NK-92 treated with Interleukin-12 subunit alpha and Interleukin-12 subunit beta, amount 100 ng/mL, for 24 hours (cell line): ENCODE results near the gene GNAL.

Experiments used
- DNase-seq: peaks from one replicate; lab custom pipeline; 2025; lab: John Stamatoyannopoulos, UW

GNAL gene

DNA sequence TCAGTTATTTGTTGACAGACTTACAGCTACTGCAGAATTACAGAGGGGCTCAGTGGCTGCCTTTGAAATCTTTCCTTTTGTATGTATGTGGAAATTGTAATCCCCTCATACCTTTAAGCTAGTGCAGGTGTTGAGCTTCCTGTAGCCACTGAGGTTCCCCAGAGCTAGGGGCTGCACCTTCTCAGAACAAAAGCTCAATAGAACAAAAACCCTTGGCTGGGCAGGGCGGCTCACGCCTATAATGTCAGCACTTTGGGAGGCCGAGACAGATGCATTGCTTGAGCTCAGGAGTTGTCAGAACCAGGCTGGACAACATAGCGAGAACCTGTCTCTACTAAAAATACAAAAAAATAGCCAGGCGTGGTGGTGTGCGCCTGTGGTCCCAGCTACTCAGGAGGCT lies 120.8 kb downstream of the GNAL start:
- no peak for DNase-seq

DNA sequence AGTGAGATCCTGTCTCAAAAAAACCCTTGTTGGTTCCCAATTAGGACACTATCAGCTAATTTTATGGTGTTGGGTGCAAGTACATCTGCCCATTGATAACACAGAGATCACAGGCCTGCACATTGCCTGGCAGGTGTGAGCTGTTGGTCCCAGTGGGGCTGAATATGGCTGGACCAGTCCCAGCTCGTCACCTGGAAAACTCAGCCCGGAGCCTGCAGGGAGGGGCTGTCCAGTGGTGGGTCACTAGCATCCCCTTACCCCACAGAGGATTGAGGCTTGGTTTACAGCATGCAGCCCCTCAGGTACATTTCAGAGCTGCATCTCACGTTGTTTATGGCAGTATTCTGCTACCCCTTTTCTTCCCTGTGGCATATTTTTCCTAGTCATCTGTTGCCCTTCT lies 121.3 kb downstream of the GNAL start:
- no peak for DNase-seq

GRCh38 chr18:11811009-11811408 lies 121.9 kb downstream of the GNAL start:
- no peak for DNase-seq

DNA sequence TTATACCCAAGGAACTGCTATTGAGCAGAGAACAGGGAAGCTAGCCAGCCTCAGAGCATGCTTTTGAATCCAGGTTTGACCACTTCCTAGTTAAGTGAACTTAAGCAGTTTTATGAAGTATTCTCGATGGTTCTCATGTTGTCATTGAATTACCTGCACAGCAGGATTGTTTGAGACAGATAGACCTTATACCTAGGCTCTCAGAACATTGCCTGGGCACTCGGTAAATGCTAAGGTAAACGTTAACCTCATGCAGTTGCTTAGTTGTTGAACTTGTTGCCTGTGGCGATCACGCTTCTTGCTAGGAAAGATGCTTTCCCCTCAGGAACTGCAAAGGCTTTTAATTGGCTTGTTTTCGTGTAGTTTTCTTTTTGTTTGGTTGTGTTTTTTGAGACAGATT lies 128.2 kb downstream of the GNAL start:
- DNase-seq: no peak

- DNase-seq: no peak
Measured at GRCh38 chr18:11818486-11819203, 129.6 kb downstream of the GNAL start.

GRCh38 chr18:11819938-11820337 lies 130.9 kb downstream of the GNAL start:
- no peak for DNase-seq

- no peak for DNase-seq
Measured at GRCh38 chr18:11820697-11821096, 131.6 kb downstream of the GNAL start.

GRCh38 chr18:11821208-11821607 lies 132.1 kb downstream of the GNAL start:
- no peak for DNase-seq

GRCh38 chr18:11821643-11822237 lies 132.7 kb downstream of the GNAL start:
- no peak for DNase-seq

GRCh38 chr18:11823545-11823944 lies 134.5 kb downstream of the GNAL start:
- no peak for DNase-seq

DNA sequence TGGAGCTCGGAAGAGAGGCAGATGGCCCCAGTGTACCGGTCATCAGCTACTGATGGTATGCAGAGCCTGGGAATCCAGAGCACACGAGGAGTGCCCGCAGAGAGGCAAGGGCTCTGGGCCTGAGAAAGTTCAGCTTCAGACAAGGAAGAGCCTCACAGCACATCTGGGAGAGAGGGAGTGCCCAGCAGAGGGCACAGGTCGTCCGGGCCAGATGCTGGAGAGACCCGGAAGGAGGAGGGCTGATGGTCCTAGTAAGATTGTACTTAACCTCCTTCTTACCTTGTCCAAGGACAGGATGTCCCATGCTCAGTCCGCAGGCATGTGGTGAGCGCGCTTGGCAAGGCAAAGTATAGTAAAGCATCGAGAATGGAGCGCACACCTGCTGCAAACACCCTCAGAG lies 137.8 kb downstream of the GNAL start:
- DNase-seq: no peak

DNA sequence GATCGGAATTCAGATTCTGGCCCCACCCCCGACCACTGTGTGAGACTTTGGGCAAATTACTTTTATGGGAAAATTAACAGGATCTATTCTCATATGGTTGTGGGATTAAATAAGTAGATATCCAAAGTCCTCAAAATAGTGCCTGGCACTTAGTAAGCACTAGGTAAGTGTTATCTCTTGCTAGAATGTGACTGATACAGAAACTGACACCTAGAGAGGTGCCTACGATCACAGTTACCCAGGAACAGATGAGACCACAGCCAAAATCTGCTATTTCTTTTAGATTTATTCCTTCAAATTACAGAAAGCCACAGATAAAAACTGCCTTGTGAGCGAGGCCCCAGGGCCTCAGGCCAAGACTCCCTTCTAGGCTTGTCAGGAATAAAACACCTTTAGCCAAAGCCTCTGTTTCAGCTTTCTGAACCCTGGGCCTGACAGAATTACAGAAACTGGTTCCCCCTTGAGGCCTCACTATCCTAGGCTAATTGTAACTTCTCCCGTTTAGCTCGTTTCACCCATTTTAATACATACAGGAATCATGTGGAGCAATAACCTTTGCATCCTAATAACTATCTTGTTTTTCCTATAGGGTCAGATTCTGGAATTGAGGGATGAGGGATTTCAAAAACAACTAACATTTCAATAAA lies 139.8 kb downstream of the GNAL start:
- DNase-seq: no peak

- no peak for DNase-seq
Measured at GRCh38 chr18:11830585-11830984, 141.5 kb downstream of the GNAL start.

GRCh38 chr18:11831921-11832320 lies 142.9 kb downstream of the GNAL start:
- DNase-seq: no peak

DNA sequence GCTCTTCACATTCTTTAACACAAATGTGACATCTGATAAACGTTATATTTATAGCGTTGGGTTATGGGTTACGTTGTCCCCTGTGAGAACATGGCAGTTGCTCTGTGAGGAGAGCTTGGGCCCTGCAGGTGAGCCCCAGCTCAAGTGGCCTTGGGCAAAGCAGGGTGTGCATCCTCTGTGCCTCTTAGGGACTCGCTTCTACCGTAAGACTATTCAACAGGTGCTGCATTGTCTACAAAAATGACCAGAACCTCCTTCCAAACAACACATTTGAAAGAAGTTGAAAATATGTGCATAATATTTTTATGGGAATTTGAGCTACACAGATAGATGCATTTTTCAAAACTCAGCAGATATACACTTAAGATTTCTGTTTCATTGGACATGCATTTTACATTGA lies 145.7 kb downstream of the GNAL start:
- no peak for DNase-seq

DNA sequence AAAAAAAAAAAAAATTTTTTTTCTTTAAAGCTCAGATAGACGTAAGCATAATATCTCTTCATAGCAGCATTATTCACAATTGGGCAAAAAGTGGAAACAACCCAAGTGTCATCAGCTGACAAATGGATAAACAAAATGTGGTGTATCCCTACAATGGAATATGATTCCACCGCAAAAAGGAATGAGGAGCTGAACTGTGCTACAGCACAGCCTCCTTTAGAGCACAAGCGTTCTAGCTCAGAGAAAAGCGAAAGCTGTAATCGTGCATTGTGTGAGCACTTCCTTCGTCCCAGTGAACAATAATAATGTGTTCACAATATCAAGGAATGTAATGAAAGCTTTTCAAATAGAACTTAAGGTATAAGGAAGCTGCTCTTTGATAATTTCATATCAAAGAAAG lies 150.5 kb downstream of the GNAL start:
- DNase-seq: no peak

DNA sequence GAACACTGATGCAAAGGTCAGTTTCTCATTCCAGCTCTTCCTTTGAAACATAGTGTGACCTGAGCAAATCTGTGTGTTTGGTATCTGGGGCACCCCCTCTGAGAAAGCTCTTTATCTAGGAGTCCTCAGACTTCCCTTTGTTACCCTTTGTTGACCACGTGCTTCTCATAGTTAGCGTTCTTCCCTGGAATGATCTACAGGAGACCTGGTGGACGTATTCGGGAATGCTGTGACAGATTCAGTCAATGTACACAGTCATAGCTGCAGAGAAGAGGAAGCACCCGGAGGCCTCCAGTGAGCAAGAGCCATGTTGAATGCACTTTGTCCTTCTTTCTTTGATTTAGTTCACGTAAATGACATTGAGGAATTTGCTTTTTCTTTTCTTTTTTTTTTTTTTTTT lies 151.4 kb downstream of the GNAL start:
- no peak for DNase-seq

GRCh38 chr18:11842562-11842961 lies 153.5 kb downstream of the GNAL start:
- no peak for DNase-seq

DNA sequence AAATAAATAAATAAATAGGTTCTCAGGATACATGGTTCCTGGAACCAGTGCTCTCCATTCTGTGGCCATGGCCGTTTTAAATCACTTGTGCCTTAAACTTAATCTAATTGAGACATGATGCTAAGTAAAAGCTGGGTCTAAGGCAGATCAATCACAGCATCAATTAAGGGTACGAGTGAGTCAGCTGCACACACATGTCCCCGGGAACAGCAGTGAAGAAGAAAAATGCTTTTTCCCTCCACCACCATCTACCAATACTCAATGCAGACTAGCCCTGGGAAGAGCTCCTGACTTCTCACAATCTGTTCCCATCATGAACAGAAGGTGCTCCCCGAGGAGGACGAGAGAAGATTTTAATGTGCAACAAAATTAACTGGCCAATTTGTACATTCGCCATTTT lies 155.4 kb downstream of the GNAL start:
- DNase-seq: no peak

DNA sequence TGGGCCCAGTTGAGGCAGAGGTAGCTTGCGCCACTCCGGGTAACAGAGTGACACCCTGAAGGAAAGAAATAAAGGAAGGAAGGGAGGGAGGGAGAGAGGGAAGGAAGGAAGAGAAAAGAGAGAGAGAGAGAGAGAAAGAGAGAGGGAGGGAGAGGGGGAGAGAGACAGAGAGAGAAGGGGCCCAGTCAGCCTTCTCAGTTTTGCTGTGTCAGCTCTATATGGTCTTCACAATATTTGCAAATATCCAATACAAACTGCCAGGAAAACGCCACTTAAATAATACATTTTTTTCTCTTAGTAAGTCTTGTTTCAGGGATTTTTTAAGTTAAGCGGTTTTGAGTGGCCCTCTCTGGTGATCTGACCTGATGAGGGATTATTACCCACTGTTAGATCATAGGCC lies 156.6 kb downstream of the GNAL start:
- no peak for DNase-seq

- no peak for DNase-seq
Measured at GRCh38 chr18:11847811-11848210, 158.7 kb downstream of the GNAL start.

DNA sequence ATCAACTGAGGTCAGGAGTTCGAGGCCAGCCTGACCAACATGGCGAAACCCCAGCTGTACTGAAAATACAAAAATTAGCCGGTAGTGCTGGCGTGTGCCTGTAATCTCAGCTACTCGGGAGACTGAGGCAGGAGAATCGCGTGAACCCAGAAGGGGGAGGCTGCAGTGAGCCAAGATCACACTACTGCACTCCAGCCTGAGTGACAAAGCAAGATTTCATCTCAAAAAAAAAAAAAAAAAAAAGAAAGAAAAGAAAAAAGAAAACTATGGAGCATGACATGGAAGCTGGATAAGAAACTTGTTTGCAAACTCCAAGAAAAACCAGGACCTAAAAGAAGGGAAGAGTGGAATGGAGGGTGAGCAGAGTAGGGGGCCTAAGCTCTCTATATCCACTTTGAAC lies 160.2 kb downstream of the GNAL start:
- DNase-seq: no peak

DNA sequence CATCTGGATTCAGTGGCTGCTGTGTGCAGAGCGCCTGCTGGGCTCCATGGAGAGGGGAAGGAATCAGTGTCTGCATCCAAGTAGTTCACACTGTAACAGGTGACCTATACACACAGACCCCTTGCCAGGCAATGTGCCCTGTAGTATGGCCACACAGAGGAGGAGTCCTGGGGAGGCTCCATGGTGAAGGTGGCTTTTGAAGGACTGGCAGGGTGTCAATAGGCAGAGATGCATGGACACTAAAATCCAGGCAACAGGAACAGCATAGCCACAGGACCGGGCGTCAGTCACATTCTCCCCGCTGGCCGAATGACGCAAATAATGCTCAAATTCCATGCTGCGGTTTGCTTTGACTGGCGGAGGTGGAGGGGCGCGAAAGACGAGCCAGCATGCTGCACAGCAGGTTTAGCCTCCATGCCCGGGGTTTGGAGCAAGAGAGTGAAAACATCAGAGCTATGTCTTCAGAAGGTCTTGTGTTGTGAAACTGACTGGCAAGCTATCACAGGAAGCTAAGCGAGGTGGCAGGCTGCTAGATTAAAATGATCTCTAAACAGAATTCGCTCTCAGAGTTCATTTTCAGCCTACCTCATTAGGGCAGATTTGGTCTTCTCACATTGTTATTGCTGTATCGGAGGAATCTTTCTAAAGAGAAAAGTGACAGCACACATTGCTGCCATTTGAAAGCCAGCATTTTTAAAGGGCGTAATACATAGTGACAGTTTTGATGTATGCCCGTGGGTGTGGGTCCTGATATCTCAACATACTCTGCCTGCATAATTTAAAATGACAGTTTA lies 161.0 kb downstream of the GNAL start:
- DNase-seq: peak; percentile 11
